TTC549 (cell line): ENCODE measurements around the gene YWHAE.
"Not testable (repeated sequence)": the region's sequence is repeated elsewhere in the genome, so short reads cannot be mapped to it uniquely, and the experiment has no call there.

ENCODE experiments used
- FAIRE-seq: peaks from 2 replicates; lab custom pipeline; 2012; peaks lifted over from hg19 to GRCh38; lab: Jason Lieb, UNC

YWHAE gene

DNA sequence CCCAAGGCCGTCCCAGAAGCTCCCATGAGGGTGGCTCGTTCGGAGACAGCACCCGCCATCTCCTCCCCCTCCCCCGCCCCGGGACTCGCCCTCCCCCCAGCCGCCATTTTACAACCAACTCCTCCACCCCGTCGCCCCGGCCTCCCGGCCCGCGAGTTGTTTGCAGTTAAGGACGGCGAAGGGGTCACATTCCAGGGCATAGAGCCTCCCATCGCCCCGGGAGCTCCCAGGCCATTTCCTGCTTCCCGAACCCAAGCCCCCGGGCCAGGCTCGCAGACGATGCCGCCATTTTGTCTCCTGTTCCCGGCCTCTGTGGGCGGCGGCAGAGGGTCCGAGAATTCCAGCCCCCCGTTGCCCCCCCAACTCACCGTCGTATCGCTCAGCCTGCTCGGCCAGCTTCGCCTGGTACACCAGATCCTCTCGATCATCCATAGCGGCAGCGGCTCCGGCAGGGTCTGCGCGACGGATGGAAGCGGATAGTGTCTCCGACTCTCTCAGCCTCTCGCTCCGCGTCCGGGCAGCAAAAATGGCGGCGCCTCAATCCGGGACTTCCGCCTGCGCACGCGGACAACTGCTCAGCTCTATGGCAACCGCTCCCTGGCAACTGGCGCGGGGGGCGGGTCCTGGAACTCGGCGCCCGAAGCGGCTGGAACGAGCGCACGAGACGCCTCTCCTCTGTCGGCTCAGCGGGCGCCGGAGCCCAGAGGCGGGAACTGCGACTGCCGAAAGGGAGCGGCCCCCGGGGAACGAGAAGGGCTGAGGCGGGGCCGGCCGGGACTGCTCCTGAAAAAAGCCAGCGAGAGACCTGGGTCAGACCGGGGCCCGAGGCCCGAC is at the start of gene YWHAE:
Gene YWHAE, minus strand, starts transcription at position 544 of the 834 bp plus-strand sequence. Its CDS starts 112 bp downstream, at position 432.
- FAIRE-seq: no peak

DNA sequence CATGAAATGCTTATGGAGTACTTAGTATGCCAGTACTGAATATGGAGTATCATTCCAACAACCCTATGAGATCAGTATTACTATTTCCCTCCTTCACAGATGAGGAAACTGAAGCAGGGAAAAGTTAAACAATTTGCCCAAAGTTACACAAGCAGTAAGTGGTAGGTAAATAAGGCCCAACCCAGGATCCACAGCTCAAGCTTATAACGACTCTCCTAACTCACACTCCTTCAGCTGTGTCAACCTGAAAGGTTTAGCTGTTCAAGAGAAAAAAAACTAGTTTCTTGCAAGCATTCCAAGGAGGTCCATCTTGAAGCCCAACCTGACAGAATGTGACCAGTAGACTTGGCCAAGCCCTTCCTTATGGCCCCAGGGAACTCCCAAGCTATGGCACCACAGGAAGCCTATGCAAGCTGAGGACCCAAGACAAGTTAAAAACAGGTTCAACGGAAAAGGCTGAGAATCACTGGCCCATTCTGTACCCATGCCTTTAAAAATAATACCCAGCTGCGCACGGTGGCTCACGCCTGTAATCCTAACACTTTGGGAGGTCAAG is 49.5 kb upstream of the YWHAE start:
- FAIRE-seq: no peak

DNA sequence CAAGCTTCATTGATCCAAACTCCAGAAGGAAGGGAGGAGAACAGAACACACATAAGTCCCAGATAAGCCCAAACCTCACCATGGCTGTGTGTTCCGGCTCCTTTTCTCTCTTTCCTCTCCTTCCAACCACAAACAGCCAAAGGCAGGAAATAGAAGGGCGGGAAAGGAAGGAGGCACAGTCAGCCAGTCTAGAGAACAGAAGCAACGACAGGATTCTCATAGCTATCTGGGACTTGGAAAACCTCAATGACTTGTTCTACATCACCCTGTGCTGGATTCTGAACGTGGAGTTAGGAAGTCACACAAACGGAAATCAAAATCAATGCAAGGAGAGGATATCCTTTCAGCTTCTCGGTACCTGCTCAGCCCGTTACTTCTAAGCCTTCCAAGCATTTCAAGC is 47.0 kb upstream of the YWHAE start:
- no peak for FAIRE-seq

DNA sequence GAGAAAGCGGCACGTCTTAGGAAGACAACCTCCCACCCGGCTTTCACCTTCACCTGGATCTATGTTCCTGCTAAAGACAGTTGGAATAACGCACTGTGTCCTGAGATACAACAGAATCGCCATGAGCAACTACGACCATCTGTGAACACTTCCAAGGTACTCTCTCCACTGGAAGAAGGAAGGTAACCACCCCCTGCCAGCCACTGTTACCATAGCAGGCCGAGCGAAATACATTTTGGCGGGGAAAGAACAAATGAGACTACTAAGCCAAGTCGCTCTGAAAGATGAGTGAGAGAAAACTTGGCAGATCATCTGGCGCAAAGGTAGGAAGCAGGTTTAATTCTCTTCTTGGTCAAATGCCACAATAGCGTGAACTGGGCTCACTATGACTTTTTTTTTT is 46.2 kb upstream of the YWHAE start:
- no peak for FAIRE-seq

DNA sequence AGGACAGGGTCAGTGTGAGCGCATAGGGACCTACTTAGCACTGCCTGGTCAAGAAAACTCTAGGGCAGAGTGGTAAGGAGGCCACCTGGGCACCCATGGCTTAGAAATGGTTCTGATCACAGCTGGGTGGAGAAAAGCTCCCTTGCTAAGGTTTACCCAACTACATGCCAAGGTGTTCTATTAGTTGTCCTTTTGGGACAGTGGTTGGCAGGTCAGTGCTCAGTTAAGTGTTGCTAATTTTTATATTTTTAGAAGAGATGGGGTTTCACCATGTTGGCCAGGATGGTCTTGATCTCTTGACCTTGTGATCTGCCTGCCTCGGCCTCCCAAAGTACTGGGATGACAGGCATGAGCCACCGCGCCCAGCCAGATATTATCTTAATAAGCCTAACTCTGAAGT is 45.7 kb upstream of the YWHAE start:
- not testable (repeated sequence) for FAIRE-seq

DNA sequence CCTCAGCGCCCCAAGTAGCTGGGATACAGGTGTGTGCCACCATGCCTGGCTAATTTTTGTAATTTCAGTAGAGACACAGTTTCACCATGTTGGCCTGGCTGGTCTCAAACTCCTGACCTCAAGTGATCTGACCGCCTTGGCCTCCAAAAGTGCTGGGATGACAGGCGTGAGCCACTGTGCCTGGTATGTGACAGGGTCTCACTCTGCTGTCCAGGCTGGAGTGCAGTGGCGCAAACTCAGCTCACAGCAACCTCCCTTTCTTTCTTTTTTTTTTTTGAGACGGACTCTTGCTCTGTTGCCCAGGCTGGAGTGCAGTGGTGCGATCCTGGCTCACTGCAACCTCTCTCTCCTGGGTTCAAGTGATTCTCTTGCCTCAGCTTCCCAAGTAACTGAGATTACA is 42.7 kb upstream of the YWHAE start:
- not testable (repeated sequence) for FAIRE-seq

DNA sequence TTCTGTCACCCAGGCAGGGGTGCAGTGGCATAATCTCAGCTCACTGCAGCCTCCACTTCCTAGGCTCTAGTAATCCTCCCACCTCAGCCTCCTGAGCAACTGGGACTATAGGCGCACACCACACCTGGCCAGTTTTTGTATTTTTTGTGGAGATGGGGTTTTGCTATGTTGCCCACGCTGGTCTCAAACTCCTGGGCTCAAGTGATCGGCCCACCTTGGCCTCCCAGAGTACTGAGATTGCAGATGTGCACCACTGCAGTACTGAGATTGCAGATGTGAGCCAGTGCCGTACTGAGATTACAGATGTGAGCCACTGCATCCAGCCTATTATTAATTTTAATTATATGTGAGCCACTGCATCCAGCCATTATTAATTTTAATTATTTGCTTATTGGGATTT is 42.2 kb upstream of the YWHAE start:
- no peak for FAIRE-seq

DNA sequence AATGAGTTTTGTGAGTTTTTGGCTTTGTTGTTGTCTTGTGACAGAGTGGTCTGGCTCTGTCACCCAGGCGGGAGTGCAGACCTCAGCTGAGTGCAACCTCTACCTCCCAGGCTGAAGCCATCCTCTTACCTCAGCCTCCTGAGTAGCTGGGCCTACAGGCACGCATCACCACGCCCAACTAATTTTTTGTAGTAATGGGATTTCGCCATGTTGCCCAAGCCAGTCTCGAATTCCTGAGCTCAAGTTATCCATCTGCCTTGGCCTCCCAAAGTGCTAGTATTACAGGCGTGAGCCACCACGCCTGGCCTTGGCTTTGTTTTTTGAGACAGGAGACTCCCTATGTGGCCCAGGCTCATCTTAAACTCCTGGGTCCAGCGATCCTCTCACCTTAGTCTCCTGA is 40.9 kb upstream of the YWHAE start:
- no peak for FAIRE-seq

- FAIRE-seq: no peak
Observed at GRCh38 chr17:1438593-1439083, 38.6 kb upstream of the YWHAE start.

DNA sequence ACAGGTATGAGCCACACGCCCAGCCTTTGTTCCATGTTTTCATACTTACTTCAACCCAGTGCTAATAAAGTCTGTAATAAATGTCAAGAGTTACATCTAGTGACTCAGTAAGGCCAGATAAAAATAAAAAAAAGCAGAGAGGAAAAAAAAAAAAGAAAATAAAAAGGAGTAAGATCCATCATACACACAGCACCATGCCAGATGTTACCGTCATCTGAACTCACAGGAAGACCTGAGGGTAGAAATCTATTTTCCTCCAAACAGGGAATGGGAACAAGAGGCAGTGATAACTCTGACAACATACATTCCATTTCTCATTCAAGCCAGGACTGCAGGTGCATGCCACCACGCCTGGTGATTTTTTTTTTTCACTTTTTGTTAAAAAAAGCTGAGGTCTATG is 35.3 kb upstream of the YWHAE start:
- no peak for FAIRE-seq

GRCh38 chr17:1434150-1434549 is 34.1 kb upstream of the YWHAE start:
- no peak for FAIRE-seq

GRCh38 chr17:1431631-1432104 is 31.6 kb upstream of the YWHAE start:
- FAIRE-seq: no peak

DNA sequence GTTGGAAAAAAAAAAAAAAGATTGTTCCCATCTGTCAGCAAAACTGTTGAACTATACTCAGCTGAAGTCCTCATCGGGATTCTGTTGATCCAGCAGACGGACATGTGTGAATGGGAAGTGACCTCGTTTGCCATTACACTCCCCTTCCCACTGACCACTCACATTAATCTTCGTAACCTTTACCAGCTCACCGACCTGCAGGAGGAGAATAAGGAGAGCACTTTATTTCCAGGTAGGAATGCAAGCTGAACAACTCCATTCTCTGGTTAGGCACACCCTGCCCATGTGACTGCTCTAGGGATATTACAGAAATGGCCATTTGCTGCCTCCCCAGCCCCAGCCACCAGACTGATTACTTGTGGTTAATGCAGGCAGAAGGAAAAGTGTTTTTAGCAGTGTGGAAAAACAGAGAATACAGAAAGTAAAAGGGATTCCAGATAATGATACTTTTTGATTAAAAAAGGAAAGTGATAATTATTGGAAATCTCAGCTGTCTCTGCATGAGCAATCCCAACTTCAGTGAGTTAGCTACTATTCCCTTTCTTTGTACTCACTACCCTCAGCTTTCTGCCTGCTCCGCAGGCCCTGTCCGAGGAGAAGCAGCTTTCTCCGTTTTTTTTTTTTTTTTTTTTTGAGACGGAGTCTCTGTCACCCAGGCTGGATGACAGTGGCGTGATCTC is 23.6 kb upstream of the YWHAE start:
- no peak for FAIRE-seq

- FAIRE-seq: no peak
Observed at GRCh38 chr17:1422885-1423284, 22.9 kb upstream of the YWHAE start.

GRCh38 chr17:1421470-1421869 is 21.4 kb upstream of the YWHAE start:
- FAIRE-seq: no peak

- no peak for FAIRE-seq
Observed at GRCh38 chr17:1420981-1421380, 21.0 kb upstream of the YWHAE start.

GRCh38 chr17:1420163-1420562 is 20.1 kb upstream of the YWHAE start:
- no peak for FAIRE-seq

DNA sequence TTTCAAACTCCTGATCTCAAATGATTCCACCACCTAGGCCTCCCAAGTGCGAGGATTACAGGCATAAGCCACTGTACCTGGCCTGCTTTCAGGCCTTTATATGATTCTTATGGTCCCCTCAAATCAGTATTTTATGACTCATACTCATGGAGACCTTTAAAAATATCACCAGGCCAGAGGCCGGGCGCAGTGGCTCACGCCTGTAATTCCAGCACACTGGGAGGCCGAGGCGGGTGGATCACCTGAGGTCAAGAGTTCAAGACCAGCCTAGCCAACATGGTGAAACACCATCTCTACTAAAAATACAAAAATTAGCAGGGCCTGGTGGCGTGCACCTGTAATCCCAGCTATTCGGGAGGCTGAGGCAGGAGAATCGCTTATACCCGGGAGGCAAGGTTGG is 18.5 kb upstream of the YWHAE start:
- not testable (repeated sequence) for FAIRE-seq

DNA sequence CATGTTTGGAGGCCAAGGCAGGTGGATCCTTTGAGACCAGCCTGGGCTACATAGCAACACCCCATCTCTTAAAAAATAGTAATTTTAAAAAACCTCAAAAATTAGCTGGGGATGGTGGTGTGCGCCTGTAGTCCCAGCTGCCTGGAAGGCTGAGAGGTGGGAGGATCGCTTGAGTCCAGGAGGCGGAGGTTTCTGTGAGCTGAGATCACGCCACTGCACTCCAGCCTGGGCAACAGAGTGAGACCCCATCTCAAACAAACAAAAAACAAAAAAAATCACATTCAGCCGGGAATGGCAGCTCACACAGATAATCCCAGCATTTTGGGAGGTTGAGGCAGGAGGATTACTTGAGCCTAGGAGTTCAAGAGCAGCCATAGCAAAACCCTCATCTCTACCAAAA is 16.4 kb upstream of the YWHAE start:
- FAIRE-seq: no peak

DNA sequence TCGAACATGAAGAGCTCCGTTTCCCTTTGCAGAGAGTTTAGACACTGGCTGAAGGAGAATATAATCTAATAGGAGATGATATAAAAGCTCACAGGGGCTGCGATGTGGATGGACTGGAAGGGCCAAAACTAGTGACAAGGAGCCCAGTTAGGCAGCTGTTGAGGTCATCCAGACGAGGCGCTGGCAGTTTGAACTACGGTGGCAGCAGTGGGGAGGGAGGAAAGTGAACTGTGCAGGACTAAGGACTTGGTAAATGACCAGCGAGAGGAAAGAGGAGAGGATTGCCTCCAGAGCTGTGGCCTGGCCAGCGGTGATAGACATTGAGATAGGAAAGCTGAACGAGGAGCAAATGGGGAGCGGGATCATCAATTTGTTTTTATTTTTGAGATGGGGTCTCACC is 14.6 kb upstream of the YWHAE start:
- no peak for FAIRE-seq

GRCh38 chr17:1414001-1414574 is 14.1 kb upstream of the YWHAE start:
- FAIRE-seq: no peak

GRCh38 chr17:1413281-1413791 is 13.3 kb upstream of the YWHAE start:
- FAIRE-seq: no peak
